WTC11 (cell line): ENCODE results near the gene VAV2. TPM values are rescaled to one million over a fixed set of nuclear protein-coding genes. Genes with fewer than 3 reads are reported as not detected.
A peak's percentile ranks its signal among the peaks of the same experiment; 100 is the strongest.

Experiments
- ATAC-seq: fragments of 200-7000 bp; cut with Tn5 transposase; 2 replicates; pipeline ENCODE4 v1.10.0; 2021; ENCODE audit warnings: mild to moderate bottlenecking, moderate library complexity
- CTCF ChIA-PET: fragments of 300-600 bp; sonication (Branson Sonifier 250); formaldehyde crosslinking; loops from one replicate; lab custom pipeline; 2021; ENCODE audit warnings: antibody characterized with exemption; lab: Charles Lee
- POLR2A ChIA-PET: fragments of 350-600 bp; sonication (Branson Sonifier 250); formaldehyde crosslinking; loops from one replicate; lab custom pipeline; 2021; ENCODE audit warnings: antibody characterized with exemption; lab: Charles Lee
- DNase-seq: peaks from one replicate; pipeline ENCODE4 v3.0.0; 2021; ENCODE audit warnings: low spot score
- H3K27ac Mint-ChIP-seq: 2 replicates; pipeline ENCODE4 v1.8.0; 2021; ENCODE audit warnings: mixed read lengths
- H3K27me3 Mint-ChIP-seq: 2 replicates; pipeline ENCODE4 v1.8.0; 2021; ENCODE audit warnings: low read depth, mild to moderate bottlenecking, moderate library complexity, mixed read lengths
- H3K36me3 Mint-ChIP-seq: 2 replicates; pipeline ENCODE4 v1.8.0; 2021; ENCODE audit warnings: mixed read lengths
- H3K4me1 Mint-ChIP-seq: 2 replicates; pipeline ENCODE4 v1.8.0; 2022; ENCODE audit warnings: mixed read lengths
- H3K4me3 Mint-ChIP-seq: 2 replicates; pipeline ENCODE4 v1.8.0; 2021; ENCODE audit warnings: mild to moderate bottlenecking, moderate library complexity, mixed read lengths
- H3K9me3 Mint-ChIP-seq: 2 replicates; pipeline ENCODE4 v1.8.0; 2021; ENCODE audit warnings: mixed read lengths
- ATF3 ChIP-seq: sonication (generic); formaldehyde crosslinking; conservative IDR thresholded peaks from 2 replicates; pipeline ENCODE4 v1.8.1; 2022; ENCODE audit warnings: mild to moderate bottlenecking, missing genetic modification reagents
- CREM ChIP-seq: sonication (generic); formaldehyde crosslinking; IDR thresholded peaks from 2 replicates; pipeline ENCODE4 v1.8.1; 2022; ENCODE audit warnings: mild to moderate bottlenecking, missing genetic modification reagents, moderate library complexity
- CTCF ChIP-seq: fragments of 200-600 bp; IDR thresholded peaks from 2 replicates; pipeline ENCODE4 v1.8.0; 2022; ENCODE audit warnings: antibody characterized with exemption
- E2F1 ChIP-seq: sonication (generic); formaldehyde crosslinking; IDR thresholded peaks from 2 replicates; pipeline ENCODE4 v1.8.0; 2022; ENCODE audit warnings: mild to moderate bottlenecking, missing genetic modification reagents
- E2F4 ChIP-seq: sonication (generic); formaldehyde crosslinking; IDR thresholded peaks from 2 replicates; pipeline ENCODE4 v1.8.1; 2022; ENCODE audit warnings: low read depth, mild to moderate bottlenecking, moderate library complexity, missing genetic modification reagents, borderline replicate concordance
- ELF4 ChIP-seq: sonication (generic); formaldehyde crosslinking; IDR thresholded peaks from 2 replicates; pipeline ENCODE4 v1.8.1; 2022; ENCODE audit warnings: low read depth, mild to moderate bottlenecking, moderate library complexity, missing genetic modification reagents
- FOXJ3 ChIP-seq: sonication (generic); formaldehyde crosslinking; IDR thresholded peaks from 2 replicates; pipeline ENCODE4 v1.9.0; 2021; ENCODE audit warnings: missing genetic modification reagents, mild to moderate bottlenecking, borderline replicate concordance
- GTF2I ChIP-seq: fragments of 250-450 bp; sonication (Bioruptor Pico); conservative IDR thresholded peaks from 2 replicates; pipeline ENCODE4 v1.4.0; 2021; ENCODE audit warnings: mild to moderate bottlenecking
- HMGA2 ChIP-seq: fragments of 250-450 bp; sonication (Bioruptor Pico); IDR thresholded peaks from 2 replicates; pipeline ENCODE4 v1.4.0; 2021; ENCODE audit warnings: mild to moderate bottlenecking, moderate library complexity
- HMGXB4 ChIP-seq: sonication (generic); formaldehyde crosslinking; IDR thresholded peaks from 2 replicates; pipeline ENCODE4 v1.8.1; 2023; ENCODE audit warnings: mild to moderate bottlenecking, moderate library complexity, missing genetic modification reagents
- IRF2 ChIP-seq: sonication (generic); formaldehyde crosslinking; IDR thresholded peaks from 2 replicates; pipeline ENCODE4 v1.8.0; 2022; ENCODE audit warnings: low read depth, missing genetic modification reagents, borderline replicate concordance
- MXD4 ChIP-seq: fragments of 250-450 bp; sonication (Bioruptor Pico); IDR thresholded peaks from 2 replicates; pipeline ENCODE4 v1.8.0; 2021; ENCODE audit warnings: mild to moderate bottlenecking, moderate library complexity, borderline replicate concordance
- NFATC4 ChIP-seq: fragments of 250-450 bp; sonication (Bioruptor Pico); IDR thresholded peaks from 2 replicates; pipeline ENCODE4 v1.9.0; 2021; ENCODE audit warnings: mild to moderate bottlenecking
- USF2 ChIP-seq: sonication (generic); formaldehyde crosslinking; IDR thresholded peaks from 2 replicates; pipeline ENCODE4 v1.8.1; 2023; ENCODE audit warnings: mild to moderate bottlenecking, missing genetic modification reagents, moderate library complexity
- ZNF423 ChIP-seq: fragments of 250-450 bp; sonication (Bioruptor Pico); IDR thresholded peaks from 2 replicates; pipeline ENCODE4 v2.1.2; 2022; ENCODE audit warnings: mild to moderate bottlenecking, moderate library complexity
- ZNF512 ChIP-seq: sonication (generic); formaldehyde crosslinking; IDR thresholded peaks from 2 replicates; pipeline ENCODE4 v1.8.1; 2022; ENCODE audit warnings: missing genetic modification reagents, borderline replicate concordance
- total RNA-seq: library from RNA; stranded (reverse); gene quantifications from 3 replicates; pipeline ENCODE4 v1.2.3, GENCODE V29; 2021

Gene VAV2
- total RNA-seq, 1 experiment from 2014 or later, result 39.7 TPM

GRCh38 chr9:133826289-133827085 is 165.6 kb downstream of the VAV2 start (continued):
- no peak for TF ChIP-seq CTCF
- TF ChIP-seq NFATC4, result no peak
- no peak for TF ChIP-seq IRF2 (CRISPR knock-in tag)
- TF ChIP-seq ZNF512 (CRISPR knock-in tag), result no peak
- TF ChIP-seq FOXJ3 (CRISPR knock-in tag), result no peak
- no peak for TF ChIP-seq ZNF423 (CRISPR knock-in tag)
- no peak for TF ChIP-seq HMGXB4 (CRISPR knock-in tag)
- no peak for TF ChIP-seq CREM (CRISPR knock-in tag)
- no peak for TF ChIP-seq E2F1 (CRISPR knock-in tag)
- TF ChIP-seq E2F4 (CRISPR knock-in tag), result no peak
- no peak for TF ChIP-seq HMGA2
- TF ChIP-seq ATF3 (CRISPR knock-in tag), result no peak
- TF ChIP-seq GTF2I, result no peak
- no peak for TF ChIP-seq USF2 (CRISPR knock-in tag)
- TF ChIP-seq ELF4 (CRISPR knock-in tag), result no peak

- H3K9me3 Mint-ChIP-seq, result no peaks in the 10 kb centered on the region
- no peak for DNase-seq
- no peaks in the 10 kb centered on the region for H3K36me3 Mint-ChIP-seq
- no peak overlapping the region for H3K4me3 Mint-ChIP-seq
- H3K4me1 Mint-ChIP-seq, result peaks cover 47% of the 10 kb centered on the region
- ChIA-PET CTCF (interaction anchor here (0.7 to 3.4 kb wide), 6 partner anchors 9 to 169 kb away, joined by 3 to 16 read pairs (median 5); no protein-coding TSS in a partner anchor), POLR2A (interaction anchor here (0.6 kb wide), 1 partner anchor 14 kb away, joined by 4 read pairs; no protein-coding TSS in a partner anchor)
- no peak for TF ChIP-seq MXD4 (CRISPR knock-in tag)
- no peak for ATAC-seq
- no peaks in the 10 kb centered on the region for H3K27me3 Mint-ChIP-seq
- H3K27ac Mint-ChIP-seq, result peak overlapping the region; percentile 91
Measured at GRCh38 chr9:133825555-133826218, 166.4 kb downstream of the VAV2 start.
